CD4-positive, alpha-beta T cell treated with Interleukin-6 at 100 ng/mL for 8 hours (primary cell): Measurements from ENCODE around the gene TRAPPC1.

ENCODE experiments used
- DNase-seq: peaks from one replicate; pipeline ENCODE4 v3.0.0-alpha.2; 2020; ENCODE audit warnings: mixed read lengths, low spot score

Gene TRAPPC1

DNA sequence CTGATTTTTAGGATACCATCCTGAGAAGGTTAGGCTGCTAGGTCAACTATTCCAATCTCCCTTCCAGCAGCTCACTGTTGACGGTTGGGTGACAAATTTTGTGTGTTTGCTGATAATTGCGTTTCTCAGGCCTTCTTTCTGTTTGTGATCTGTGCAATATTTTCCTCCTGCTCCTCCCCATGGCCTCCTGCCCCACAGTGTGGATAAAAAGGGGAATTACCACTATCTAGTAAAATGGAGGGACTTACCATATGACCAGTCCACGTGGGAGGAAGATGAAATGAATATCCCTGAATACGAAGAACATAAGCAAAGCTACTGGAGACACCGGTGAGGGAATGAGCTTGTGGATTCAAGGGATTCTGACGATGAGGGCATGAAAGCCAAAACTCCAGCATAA lies 34.0 kb downstream of the TRAPPC1 start:
- DNase-seq: peak; percentile 14

DNA sequence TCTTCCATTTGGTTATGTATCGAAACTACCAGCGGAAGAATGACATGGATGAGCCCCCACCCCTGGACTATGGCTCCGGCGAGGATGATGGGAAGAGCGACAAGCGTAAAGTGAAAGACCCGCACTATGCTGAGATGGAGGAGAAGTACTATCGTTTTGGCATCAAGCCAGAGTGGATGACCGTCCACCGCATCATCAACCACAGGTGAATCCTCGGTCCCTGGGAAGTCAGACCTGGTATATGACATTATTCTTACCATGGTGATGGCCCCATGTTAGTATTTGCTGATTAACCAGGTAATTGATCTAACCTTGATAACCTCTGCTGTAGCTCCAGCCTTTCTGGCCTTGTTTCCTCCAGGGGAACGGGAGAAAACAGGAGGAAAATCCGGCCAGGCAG lies 34.7 kb downstream of the TRAPPC1 start:
- DNase-seq: no peak

DNA sequence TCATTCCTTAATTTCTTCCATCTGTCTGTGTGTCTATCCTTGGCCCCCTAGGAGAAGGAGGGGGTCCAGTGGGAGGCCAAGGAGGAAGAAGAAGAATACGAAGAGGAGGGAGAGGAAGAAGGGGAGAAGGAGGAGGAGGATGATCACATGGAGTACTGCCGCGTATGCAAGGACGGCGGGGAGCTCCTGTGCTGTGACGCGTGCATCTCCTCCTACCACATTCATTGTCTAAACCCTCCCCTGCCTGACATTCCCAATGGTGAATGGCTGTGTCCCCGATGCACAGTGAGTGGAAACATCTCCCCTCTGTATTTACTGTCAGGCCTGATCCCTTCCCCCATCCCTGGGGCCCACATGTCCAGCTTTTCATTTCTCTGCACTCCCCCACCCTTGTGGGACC lies 36.9 kb downstream of the TRAPPC1 start:
- DNase-seq: no peak

DNA sequence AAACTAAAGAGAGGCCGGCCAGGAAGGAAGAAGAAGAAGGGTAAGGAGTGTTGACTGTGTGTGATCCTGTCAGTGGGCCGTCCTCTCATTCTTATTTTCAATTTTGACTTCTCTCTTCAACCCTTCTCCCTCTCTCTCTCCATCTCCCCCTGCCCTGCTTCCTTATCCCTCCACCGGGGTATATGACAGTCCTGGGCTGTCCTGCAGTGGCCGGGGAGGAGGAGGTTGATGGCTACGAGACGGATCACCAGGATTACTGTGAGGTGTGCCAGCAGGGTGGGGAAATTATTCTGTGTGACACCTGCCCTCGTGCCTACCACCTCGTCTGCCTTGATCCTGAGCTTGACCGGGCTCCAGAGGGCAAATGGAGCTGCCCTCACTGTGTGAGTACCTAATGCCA lies 37.5 kb downstream of the TRAPPC1 start:
- no peak for DNase-seq

DNA sequence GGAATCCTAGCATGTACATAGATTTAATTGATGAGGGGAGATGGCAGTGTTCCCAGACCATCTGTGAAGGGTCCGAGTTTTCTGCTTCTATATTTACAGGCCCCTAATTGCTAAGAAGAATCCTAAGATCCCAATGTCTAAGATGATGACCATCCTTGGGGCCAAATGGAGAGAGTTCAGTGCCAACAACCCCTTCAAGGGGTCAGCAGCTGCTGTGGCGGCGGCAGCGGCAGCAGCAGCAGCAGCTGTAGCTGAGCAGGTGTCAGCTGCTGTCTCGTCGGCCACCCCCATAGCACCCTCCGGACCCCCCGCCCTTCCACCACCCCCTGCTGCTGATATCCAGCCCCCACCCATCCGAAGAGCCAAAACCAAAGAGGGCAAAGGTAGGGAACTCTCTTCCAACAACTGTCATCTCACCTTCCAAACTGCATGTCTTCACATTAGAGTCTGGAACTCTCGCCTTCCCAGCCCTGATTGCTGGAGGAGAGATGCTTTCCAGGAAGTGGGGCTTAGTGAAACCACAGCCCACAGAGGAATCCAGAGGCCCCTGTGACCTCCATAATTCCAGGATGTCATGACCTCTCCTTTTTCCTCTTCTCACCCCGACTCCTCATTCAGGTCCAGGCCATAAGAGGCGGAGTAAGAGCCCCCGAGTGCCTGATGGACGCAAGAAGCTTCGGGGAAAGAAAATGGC lies 38.4 kb downstream of the TRAPPC1 start:
- DNase-seq: no peak

DNA sequence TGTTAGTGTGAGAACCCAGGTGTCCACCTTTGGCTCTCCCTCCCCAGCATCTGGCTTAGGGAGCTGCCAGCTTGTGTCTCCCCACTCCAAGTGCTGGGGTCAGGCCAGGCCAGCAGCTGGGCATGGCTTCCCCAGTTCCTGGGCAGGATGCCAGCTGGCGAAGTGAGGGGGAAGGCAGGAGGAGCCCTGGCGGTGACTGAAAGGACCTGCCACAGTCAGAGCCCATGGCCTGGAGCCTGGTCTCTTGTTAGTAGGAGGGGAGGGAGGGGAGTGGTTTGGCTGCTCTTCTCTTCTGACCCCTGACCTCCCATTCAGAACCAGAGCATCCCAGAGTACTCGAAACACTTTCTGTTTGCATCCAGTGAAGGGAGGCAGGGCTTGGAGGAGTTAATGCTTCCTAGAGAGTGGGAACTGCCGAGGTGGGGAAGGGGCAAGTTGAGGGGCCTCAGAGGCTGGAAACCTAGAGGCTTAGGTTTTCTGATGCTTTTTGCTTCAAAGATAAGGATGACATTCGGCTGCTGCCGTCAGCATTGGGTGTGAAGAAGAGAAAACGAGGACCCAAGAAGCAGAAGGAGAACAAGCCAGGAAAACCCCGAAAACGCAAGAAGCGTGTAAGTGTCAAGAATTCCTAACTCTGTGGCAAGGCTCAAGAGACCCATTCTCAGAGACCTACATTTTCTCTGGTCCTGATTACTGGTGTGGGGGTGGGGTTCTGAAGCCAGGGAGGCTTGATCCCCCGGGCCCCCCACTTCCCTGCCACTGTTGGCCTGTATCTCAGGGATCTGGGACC lies 42.4 kb downstream of the TRAPPC1 start:
- peak; percentile 24 for DNase-seq

DNA sequence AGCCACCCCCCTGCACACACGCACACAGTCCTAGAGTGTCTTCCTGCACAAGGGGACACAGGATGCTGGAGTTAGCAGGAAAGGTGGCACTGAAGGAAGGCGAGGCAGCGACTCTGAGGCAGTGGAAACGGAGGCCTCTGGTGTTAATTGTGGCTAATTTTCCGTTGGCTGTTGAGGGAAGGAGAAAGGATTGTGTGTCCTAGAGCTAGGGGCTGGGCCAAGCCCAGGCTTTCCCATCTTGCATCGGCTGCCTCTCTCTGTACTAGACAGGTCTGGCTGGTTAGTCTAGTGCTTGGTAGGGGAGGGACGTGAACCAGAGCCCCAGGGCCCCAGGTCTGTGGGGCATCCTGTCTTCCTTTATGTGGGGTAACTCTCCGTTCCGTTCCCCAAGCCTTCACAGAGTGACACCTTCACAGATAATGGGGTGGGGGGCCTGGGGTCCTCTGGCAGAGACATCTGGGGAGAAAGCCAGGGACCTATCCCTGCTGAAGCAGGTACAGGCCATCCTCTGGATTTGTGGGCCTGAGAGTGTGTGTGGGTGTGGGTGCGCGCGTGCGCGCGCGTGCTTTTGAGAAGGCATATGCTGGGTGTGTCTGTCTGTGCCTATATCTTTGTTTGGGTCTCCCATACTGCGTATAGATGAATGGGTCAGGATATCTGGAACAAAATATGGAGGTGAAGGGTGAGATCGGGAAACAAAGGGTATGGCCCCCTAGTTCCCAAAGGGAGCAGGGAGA lies 43.4 kb downstream of the TRAPPC1 start, which contains the start of gene CHD3:
Gene CHD3 (plus strand): TSS at position 606 of the 737 bp plus-strand sequence. CDS start 212 bp downstream, outside the sequence.
- DNase-seq: peak; percentile 31

DNA sequence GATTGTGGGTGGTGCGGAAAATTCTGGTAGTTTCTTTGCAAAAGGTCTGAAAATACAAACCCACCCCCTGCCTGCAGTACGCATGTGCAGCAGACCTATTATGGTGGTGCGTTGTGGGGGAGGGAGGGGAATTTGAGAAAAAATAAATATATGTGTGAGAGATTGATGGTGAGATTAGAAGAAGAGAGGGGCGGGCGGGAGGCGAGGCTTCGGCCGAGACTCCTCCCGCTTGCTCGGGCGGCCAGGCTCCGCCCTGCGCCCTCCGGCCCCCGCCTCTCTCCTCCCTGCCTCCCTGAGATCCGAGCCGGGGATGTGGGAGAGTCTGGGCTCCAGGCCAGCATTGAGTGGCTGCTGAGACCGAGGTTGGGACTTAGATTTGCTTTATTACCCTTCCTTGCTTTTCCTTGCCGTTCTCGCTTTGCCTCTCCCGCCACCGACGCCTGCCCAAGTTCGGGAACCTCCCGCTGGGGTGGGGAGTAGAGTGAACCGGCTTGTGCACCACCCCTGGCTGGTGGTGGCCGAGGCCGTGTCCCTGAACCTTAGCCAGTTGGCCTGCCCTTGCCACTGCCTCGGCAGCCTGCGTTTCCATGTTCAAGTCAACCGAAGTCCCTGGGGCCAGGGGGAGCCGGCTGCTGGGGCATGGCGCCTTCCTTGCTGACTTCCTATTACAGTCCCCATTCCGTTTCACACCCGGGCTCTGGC lies 44.1 kb downstream of the TRAPPC1 start:
- DNase-seq: peak; percentile 97

DNA sequence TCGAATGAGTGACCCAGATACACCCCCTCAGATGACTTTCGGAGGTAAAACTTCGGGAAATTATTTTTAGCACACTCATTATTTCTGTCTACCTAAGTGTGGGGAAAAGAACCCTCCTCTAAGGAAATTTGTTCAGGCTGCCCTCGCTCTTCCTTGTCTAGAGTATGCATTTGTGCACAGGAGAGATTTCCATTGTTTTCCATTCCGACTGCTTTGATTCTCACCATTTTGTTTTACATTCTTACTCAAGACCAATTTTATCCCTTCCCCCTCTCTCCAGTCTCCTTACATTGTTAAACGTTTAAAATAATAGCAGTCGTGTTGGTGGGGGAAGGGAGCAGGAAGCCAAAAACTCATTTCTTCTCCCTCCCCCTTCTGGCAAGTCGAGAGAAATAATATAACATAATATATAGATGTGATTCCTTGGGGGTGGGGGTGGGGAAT lies 44.7 kb downstream of the TRAPPC1 start:
- no peak for DNase-seq

DNA sequence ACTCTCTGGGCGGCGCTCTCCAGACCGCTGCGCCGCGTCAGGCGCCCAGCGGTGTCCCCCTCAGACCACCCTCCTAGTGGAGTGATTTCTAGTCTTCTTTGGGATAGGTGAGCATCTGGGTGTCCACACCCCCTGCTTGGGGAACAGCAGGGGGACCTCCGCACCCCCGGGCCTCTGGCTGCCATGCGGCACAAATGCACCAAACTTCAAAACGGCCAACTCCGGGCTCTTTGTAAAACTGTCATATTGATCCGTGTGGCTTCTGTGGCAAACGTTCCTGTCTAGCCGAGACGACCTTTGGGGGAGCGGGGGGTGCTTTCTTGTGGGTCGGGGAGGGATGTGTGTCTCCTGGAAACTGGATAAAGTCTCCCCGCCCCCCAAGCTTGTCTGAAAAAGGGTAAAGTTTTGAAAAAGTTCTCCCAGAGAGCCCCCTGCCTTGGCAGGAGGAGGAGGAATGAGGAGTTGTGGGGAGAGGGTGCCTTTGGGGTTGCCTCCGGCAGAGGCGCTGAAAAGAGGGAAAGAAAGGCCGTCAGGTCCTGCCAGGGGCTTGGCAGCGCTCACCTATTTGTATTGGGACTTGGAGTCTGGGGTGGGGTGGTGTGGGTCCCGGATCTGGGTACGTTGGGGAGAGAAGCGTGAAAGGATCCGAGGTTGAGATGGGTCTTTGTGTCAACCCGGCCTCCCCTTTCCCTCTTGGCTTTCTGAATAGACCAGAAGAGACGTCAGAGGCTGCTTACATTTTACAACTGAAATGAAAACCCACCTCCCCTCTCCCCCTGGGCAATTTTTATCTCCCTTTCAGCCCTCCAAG lies 45.3 kb downstream of the TRAPPC1 start:
- DNase-seq: peak; percentile 42

DNA sequence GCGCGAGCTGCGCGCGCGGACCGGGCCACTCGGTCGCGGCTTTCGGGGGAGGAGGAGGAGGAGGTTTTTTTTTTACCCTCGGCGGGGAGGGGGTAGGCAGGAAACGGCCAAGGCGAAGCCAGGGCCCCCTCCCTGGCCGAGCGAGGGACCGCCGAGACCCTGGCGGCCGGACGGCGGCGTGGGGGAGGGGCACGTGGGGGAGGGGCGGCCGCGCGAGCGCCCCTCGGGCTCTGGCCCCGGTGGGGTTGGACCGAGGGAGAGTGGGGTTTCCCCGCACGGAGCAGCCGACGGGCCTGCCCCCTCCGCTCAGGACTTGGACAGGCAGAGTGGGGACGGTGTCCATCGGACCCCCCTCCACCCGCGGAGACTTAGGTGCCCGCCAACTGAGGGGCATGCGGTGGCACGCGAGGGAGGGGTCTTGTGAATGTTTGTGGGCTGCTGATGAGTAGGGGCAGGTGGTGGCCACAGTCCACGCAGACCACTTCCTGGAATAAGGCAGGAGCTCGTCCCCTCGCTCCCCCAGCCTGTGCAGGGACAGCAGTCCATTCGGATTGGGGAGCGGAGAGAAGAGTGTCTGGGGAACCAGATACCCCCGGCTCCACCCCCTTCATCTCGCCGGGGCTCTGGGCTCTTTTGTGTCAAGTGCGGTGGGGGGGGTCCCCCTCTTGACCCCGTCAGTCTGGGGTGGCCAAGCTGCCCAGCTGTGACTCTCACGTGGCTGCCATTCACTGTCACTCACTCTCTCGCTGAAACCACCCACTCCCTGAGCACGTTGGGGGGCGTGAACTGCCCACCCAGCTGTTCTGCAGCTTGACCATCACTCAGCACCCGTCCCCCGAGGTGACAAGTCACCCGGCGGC lies 46.1 kb downstream of the TRAPPC1 start:
- DNase-seq: peak; percentile 31

DNA sequence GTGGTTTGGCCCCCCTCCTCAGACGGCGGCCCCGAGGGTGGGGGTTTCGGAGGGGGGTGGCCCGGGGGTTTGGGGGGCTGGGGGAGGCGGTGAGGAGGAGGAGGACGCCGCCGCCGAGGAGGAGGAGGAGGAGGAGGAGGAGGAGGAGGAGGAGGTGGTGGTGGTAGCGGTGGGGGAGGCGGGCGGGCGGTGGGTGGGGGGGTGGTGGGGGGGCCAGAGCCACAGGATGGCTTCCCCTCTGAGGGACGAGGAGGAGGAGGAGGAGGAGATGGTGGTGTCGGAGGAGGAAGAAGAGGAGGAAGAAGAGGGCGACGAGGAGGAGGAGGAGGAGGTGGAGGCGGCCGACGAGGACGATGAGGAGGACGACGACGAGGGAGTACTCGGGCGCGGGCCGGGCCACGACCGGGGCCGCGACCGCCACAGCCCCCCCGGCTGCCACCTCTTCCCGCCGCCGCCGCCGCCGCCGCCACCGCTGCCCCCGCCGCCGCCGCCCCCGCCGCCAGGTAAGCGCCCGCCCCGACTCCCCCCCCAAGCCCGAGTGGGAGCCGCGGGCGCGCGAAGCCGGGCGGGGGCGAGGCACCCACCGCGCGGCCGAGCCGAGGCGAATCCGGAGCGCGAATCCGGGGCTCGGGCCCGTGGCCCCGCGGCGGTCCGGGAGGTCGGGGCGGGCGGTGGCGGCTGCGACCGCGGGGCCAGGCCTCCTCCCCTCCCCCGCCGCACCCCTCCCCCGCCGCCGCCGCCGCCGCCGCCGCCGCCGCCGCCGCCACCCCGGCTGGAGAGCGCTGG lies 47.0 kb downstream of the TRAPPC1 start:
- peak; percentile 37 for DNase-seq

DNA sequence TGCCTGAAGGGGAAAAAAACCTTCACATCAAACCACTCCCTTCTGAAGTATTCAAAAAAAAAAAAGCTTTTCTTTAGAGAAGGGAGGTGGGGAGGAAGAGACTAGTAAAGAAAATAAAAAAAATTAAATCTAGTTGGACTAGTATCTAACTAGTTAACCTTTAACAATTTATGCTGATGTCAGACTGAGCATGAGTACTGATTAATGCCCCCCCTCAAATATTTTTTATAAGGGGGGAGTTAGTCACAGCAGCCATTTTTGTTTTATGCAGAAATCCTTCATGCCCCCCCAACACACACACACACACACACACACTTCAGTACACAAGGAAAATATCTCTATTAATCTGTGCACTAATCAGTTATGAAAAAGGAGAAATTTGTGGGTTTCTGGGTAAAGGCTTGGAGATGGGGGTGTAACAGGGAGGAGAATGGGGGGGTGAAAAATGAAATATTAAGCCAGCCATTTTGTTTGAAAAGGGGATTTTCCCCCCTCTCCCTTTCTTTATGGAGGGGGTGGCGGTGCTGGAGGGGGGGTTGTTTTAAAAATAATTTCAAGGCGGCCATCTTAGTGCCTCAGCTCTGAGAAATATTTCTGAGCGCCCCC lies 47.9 kb downstream of the TRAPPC1 start:
- peak; percentile 21 for DNase-seq

DNA sequence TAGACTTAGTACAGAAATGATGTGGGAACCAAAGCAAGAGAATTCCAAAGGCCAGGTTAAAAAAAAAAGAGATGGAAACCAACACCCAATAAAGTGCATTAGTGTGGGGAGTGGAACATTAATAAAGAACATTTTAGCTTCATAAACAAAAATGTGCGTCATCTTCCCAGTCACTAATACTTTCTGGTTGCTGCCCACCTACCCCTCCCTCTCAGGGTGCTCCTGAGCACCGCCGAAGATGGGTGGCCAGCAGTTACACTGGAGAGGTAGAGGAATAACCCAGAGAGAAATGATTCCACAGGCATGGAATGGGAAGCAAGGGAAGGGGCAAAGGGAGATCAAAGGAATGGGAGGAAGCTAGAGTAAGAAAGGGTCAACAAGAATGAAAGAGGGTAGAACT lies 49.1 kb downstream of the TRAPPC1 start:
- DNase-seq: no peak

DNA sequence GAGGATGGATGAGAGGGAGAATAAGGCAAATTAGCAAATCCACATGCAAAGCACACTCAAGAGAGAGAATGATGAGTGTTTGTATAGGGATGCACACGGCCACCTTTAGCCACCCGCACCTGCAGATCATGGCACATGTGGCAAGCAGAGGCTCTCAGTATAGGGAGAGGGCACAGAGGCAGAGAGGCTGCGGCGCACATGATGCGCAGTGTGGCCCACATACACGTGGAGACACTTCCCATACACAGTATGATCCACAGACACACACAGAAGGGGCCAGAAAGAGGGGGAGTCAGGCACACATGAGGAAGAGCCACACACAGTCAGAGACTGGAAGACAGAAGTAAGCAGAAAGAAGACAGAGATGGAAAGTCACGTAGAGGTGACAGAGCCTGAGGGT lies 49.7 kb downstream of the TRAPPC1 start:
- no peak for DNase-seq

DNA sequence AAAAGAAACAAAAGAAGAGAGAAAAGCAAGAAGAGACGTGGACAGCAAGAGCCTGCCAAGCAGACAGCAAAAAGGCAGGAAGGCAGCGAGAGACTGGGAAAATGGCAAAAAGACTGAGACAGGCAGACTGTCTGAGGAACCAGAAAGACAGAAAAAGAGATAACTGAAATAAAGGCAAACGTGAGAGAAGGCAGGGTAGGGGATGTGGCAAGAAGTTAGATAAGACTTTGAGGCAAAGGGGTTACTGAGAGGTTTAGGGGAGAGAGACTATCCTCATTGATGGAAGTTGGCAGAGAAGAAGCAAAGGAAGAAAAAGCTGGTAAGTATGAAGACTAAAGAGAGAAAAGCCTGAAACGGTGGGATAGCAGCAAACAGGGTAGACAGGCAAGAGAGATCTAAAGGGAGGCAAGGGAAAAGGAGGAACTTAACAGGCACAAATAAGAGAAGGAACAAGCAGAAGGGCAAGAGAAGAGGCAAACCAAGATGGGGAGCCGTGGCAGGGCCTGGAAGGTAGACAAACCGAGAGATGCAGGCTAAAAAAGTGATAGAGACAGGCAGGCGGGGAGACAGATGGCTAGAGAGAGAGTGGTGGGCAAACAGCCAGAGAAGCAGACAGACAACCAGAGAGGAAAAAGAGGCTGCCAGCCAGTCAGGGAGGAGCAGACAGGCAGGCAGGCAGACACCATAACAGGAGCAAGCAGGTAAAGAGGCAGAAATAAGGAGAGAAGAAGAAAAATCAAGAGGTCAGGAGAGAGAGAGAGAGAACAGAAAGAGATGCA lies 50.3 kb downstream of the TRAPPC1 start:
- DNase-seq: no peak
